Panc1 (cell line): ENCODE results near the gene VEZF1. TPM values are rescaled to one million over a fixed set of nuclear protein-coding genes. Genes with fewer than 3 reads are reported as not detected.
A peak's percentile ranks its signal among the peaks of the same experiment; 100 is the strongest.

Experiments used
- ATAC-seq: fragments of 200-7000 bp; cut with Tn5 transposase; 2 replicates; pipeline ENCODE4 v1.9.1; 2020; ENCODE audit warnings: mild to moderate bottlenecking, moderate library complexity
- BruUV-seq: library from RNA; stranded (reverse); fragments of 400-500 nt; replicated peaks from 2 replicates; lab custom pipeline; 2021; lab: Mats Ljungman, UMichigan
- CTCF ChIA-PET: fragments of 300-600 bp; sonication (Branson Sonifier 250); formaldehyde crosslinking; loops from one replicate; lab custom pipeline; 2022; ENCODE audit warnings: antibody characterized with exemption; lab: Charles Lee
- POLR2A ChIA-PET: fragments of 300-600 bp; sonication (Branson Sonifier 250); formaldehyde crosslinking; loops from one replicate; lab custom pipeline; 2022; ENCODE audit warnings: antibody characterized with exemption; lab: Charles Lee
- DNase-seq: peaks from one replicate; pipeline ENCODE4 v3.0.0-alpha.2; 2010; ENCODE audit warnings: low read depth, low spot score
- H3K27ac ChIP-seq: 2 replicates; pipeline ENCODE4 v1.5.1; 2011; ENCODE audit warnings: mild to moderate bottlenecking, low read length, inconsistent platforms
- H3K27me3 ChIP-seq: fragments of 200-500 bp; sonication (Bioruptor generic); 2 replicates; pipeline ENCODE4 v1.6.0; 2014; ENCODE audit warnings: low read length, inconsistent platforms; ENCODE audit not compliant: control insufficient read depth, insufficient read depth
- H3K36me3 ChIP-seq: fragments of 200-500 bp; sonication (Bioruptor generic); 2 replicates; pipeline ENCODE4 v1.5.1; 2014; ENCODE audit warnings: inconsistent platforms, mild to moderate bottlenecking, low read length, moderate library complexity; ENCODE audit not compliant: control insufficient read depth, insufficient read depth
- H3K4me1 ChIP-seq: 2 replicates; pipeline ENCODE4 v1.5.1; 2011; ENCODE audit warnings: inconsistent platforms, mild to moderate bottlenecking, low read length, moderate library complexity; ENCODE audit not compliant: control insufficient read depth, insufficient read depth
- H3K4me3 ChIP-seq, 2 experiments: 2 replicates each; pipeline ENCODE4 v1.5.1; 2011 to 2012; ENCODE audit warnings: low read depth in 2 of 2, low read length in 2 of 2, mild to moderate bottlenecking in 2 of 2, inconsistent platforms in 1 of 2, moderate library complexity in 1 of 2
- H3K9me3 ChIP-seq: fragments of 200-500 bp; sonication (Bioruptor generic); 2 replicates; pipeline ENCODE4 v1.5.1; 2014; ENCODE audit warnings: low read depth, mild to moderate bottlenecking, inconsistent platforms, low read length, moderate library complexity; ENCODE audit not compliant: control insufficient read depth, insufficient read depth
- POLR2AphosphoS5 ChIP-seq: IDR thresholded peaks from 2 replicates; pipeline ENCODE4 v1.6.1; 2012; ENCODE audit warnings: mild to moderate bottlenecking, low read depth, low read length, moderate library complexity
- SIN3A ChIP-seq: IDR thresholded peaks from 2 replicates; pipeline ENCODE4 v1.6.1; 2012; ENCODE audit warnings: low read depth, mild to moderate bottlenecking, low read length, moderate library complexity, borderline replicate concordance; ENCODE audit not compliant: insufficient read depth
- TCF7L2 ChIP-seq: IDR thresholded peaks from 2 replicates; pipeline ENCODE4 v1.6.1; 2011; ENCODE audit warnings: mild to moderate bottlenecking, low read depth, low read length, inconsistent platforms
- in situ Hi-C: cut with HindIII; loops from 2 replicates; pipeline ENCODE4 v1.10.0; 2016; ENCODE audit warnings: low sequenced_read_pairs, low pct_unique_long_range_greater_than_20kb
- intact Hi-C: fragments of 100-400 bp; cut with micrococcal nuclease; formaldehyde crosslinking; loops from one replicate; pipeline ENCODE4 v1.10.0; 2022; ENCODE audit not compliant: unreplicated experiment
- total RNA-seq: library from RNA; stranded (reverse); gene quantifications from one replicate; pipeline ENCODE4 v1.2.1, GENCODE V29; 2021; ENCODE audit not compliant: unreplicated experiment
- TF ChIP-seq, protein P1 (sequence below), 2 experiments: IDR thresholded peaks; 2 replicates each; pipeline ENCODE4 v1.6.1; 2011 to 2012; ENCODE audit warnings: low read depth in 2 of 2, control low read depth in 1 of 2, low read length in 1 of 2, mild to moderate bottlenecking in 1 of 2, moderate library complexity in 1 of 2; ENCODE audit not compliant: insufficient read depth in 1 of 2

The VEZF1 gene
- total RNA-seq, 1 experiment from 2014 or later = 73.5 TPM

DNA sequence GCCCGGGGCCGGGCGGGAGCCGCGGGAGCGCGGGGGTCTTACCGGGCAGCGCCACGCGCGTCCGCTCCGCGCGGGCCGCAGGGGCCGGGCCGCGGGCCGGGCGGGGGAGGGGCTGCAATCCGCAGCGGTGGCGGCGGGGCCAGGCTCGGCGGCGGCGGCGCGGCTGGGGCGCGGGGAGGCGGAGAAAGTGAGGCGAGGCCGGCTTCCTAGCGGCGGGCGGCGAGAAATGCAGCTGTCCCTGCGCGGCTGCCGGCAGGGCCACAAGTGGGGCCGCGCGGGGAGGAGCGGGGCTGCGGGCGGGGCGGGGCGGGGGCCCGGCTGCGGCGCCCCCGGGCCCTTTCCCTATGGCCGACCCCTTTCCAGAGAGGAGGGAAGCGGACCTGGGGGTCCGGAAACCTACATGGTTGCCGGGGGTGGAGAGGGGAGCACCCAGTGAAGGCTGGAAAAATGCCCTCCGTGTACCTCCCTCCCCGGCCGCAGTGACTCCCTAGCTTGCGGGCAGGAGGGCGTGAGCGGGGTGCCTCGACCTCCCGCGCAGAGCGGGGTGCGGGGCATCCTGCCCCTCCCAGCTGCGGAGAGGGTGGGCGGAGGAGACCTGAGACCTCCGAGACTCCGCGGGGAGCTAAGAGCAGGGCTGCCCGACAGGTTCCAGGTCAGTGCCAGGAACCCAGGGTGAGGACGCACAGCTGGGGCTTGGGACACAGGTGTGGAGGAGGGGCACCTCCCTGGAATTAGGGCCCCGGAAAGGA, 32.7 kb downstream of the VEZF1 start, which contains the start of gene CUEDC1:
TSS of gene CUEDC1 (minus strand) at position 230 of the 749 bp plus-strand sequence. CDS start 69,848 bp downstream, outside the sequence.
- in situ Hi-C loops = no loop called here
- Histone ChIP-seq H3K9me3 (no peaks in the 10 kb centered on the region), H3K27me3 (no peaks in the 10 kb centered on the region), H3K4me1 (peaks cover 66% of the 10 kb centered on the region), H3K27ac (peak within 1 kb of the TSS; percentile 98), H3K4me3 (peak within 1 kb of the TSS; percentile 73 to 81), H3K36me3 (no peaks in the 10 kb centered on the region; the same call in 1 of the 2 replicates)
- peak; percentile 21; the same call in 1 of the 2 replicates for TF ChIP-seq POLR2AphosphoS5
- TF ChIP-seq, protein P1, sequence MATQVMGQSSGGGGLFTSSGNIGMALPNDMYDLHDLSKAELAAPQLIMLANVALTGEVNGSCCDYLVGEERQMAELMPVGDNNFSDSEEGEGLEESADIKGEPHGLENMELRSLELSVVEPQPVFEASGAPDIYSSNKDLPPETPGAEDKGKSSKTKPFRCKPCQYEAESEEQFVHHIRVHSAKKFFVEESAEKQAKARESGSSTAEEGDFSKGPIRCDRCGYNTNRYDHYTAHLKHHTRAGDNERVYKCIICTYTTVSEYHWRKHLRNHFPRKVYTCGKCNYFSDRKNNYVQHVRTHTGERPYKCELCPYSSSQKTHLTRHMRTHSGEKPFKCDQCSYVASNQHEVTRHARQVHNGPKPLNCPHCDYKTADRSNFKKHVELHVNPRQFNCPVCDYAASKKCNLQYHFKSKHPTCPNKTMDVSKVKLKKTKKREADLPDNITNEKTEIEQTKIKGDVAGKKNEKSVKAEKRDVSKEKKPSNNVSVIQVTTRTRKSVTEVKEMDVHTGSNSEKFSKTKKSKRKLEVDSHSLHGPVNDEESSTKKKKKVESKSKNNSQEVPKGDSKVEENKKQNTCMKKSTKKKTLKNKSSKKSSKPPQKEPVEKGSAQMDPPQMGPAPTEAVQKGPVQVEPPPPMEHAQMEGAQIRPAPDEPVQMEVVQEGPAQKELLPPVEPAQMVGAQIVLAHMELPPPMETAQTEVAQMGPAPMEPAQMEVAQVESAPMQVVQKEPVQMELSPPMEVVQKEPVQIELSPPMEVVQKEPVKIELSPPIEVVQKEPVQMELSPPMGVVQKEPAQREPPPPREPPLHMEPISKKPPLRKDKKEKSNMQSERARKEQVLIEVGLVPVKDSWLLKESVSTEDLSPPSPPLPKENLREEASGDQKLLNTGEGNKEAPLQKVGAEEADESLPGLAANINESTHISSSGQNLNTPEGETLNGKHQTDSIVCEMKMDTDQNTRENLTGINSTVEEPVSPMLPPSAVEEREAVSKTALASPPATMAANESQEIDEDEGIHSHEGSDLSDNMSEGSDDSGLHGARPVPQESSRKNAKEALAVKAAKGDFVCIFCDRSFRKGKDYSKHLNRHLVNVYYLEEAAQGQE (IDR thresholded peaks at IDR 0.05; ENCODE audit: insufficient read depth in 1 of 2, low read depth in 2 of 2, low read length in 1 of 2) = no peak
- BruUV-seq = no TSS peak
- ChIA-PET CTCF (interaction anchor here (0.6 to 1.2 kb wide), 4 partner anchors 9 to 97 kb away, joined by 3 to 4 read pairs (median 4); no protein-coding TSS in a partner anchor), POLR2A (interaction anchor here (0.7 kb wide), 1 partner anchor 10 kb away, joined by 3 read pairs; no protein-coding TSS in a partner anchor)
- no peak for DNase-seq
- peak; percentile 82 for ATAC-seq
- intact Hi-C loops = no loop called here

DNA sequence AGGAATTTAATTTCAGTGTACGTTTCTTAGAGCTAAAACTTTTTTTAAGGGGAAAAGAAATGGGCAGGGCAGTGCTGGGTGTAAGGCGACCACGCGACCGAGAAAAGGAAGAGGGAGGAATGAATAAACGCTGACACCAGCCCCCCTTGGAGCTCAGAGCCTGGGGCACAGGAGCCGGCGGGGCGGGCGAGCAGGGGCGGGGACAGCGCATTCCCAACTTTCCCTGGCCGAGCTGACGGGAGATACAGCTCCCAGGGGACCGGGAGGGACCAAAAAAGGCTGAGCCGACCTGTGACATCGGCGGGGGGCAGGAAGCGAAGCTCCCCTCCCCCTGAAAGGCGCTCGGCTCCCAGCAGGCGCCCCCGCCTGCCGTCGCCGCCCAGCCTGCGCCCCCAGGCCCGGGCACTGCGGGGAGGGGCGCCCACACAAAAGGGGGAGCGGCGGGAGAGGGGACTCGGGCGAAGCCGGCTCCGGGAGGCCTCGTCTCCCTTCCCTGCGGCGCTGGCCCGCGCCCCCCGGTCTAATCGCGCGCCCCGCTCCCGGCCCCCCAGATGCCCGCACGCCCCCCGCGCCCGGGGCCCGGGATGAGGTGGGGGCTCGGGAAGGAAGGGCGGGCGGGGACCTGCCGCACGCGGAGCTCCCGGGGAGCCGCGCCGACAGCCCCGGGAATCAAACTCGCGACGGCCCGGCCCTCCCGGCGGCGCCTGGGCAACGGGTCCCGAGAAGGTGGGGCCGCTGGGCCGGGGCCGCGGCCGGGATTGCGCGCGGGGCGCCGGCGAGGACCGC, 33.5 kb downstream of the VEZF1 start:
- POLR2A ChIA-PET = interaction anchor here (0.7 to 0.8 kb wide), 2 partner anchors 15 to 32 kb away, joined by 3 to 4 read pairs; no protein-coding TSS in a partner anchor
- peak; percentile 65 for ATAC-seq
- no peak for DNase-seq
- Histone ChIP-seq H3K4me1 (peaks cover 68% of the 10 kb centered on the region), H3K4me3 (peak overlapping the region; percentile 71 to 73), H3K27ac (peak overlapping the region; percentile 98), H3K9me3 (no peaks in the 10 kb centered on the region), H3K36me3 (no peaks in the 10 kb centered on the region; the same call in 1 of the 2 replicates), H3K27me3 (no peaks in the 10 kb centered on the region)
- TF ChIP-seq SIN3A (peak; percentile 66; the same call in 1 of the 2 replicates), TCF7L2 (no peak)
- TF ChIP-seq, protein P1 (IDR thresholded peaks at IDR 0.05; ENCODE audit: insufficient read depth in 1 of 2, low read depth in 2 of 2, low read length in 1 of 2) = no peak
- no TSS peak for BruUV-seq
- CTCF ChIA-PET = interaction anchor here (0.6 to 0.8 kb wide), 2 partner anchors 64 to 95 kb away, joined by 3 to 4 read pairs; no protein-coding TSS in a partner anchor
- in situ Hi-C loops = no loop called here
- intact Hi-C loops = no loop called here
